Sigmoid colon (tissue), 7 donors: ENCODE data around the gene RAB1B. TPM values are rescaled to one million over a fixed set of nuclear protein-coding genes. Genes with fewer than 3 reads are reported as not detected.
A peak's percentile ranks its signal among the peaks of the same experiment; 100 is the strongest.

Experiments
- DNase-seq: peaks from one replicate; pipeline ENCODE4 v3.0.0-alpha.2; 2019
- H3K27ac ChIP-seq, 4 donors: fragments of 200-600 bp; sonication (generic); one replicate each; pipeline ENCODE4 v1.5.1; 2016 to 2019; ENCODE audit warnings: mild to moderate bottlenecking in 1 of 4
- H3K27me3 ChIP-seq, 3 donors: fragments of 200-600 bp; sonication (generic); one replicate each; pipeline ENCODE4 v1.5.1; 2019; ENCODE audit warnings: mild to moderate bottlenecking in 1 of 3
- H3K36me3 ChIP-seq, 4 donors: fragments of 200-600 bp; sonication (generic); one replicate each; pipeline ENCODE4 v1.5.1; 2016 to 2019
- H3K4me1 ChIP-seq, 4 donors: fragments of 200-600 bp; sonication (generic); one replicate each; pipeline ENCODE4 v1.5.1; 2017 to 2019
- H3K4me3 ChIP-seq, 4 donors: fragments of 200-600 bp; sonication (generic); one replicate each; pipeline ENCODE4 v1.5.1; 2017 to 2019; ENCODE audit warnings: mild to moderate bottlenecking in 2 of 4, moderate library complexity in 1 of 4
- H3K9me3 ChIP-seq, 4 donors: fragments of 200-600 bp in 3 of 4; sonication (generic) in 3 of 4; one replicate each; pipeline versions ENCODE4 v1.5.1 to v1.6.1; 2013 to 2019
- CTCF ChIP-seq, 4 experiments: fragments of 450-650 bp in 3 of 4; fragments of 200-600 bp in 1 of 4; IDR thresholded peaks; one replicate each; pipeline ENCODE4 v1.5.1; 2016 to 2019; ENCODE audit warnings: antibody characterized with exemption in 4 of 4, mild to moderate bottlenecking in 3 of 4, moderate library complexity in 2 of 4
- EP300 ChIP-seq, 4 donors: sonication (generic); formaldehyde crosslinking; IDR thresholded peaks; one replicate each; pipeline ENCODE4 v1.6.1; 2017; ENCODE audit warnings: antibody characterized with exemption in 4 of 4
- POLR2A ChIP-seq, 2 donors: fragments of 450-650 bp; IDR thresholded peaks; one replicate each; pipeline ENCODE4 v1.6.1; 2016; ENCODE audit warnings: antibody characterized with exemption in 2 of 2, mild to moderate bottlenecking in 2 of 2, moderate library complexity in 2 of 2
- POLR2AphosphoS5 ChIP-seq, 4 donors: sonication (generic); formaldehyde crosslinking; IDR thresholded peaks; one replicate each; pipeline ENCODE4 v1.6.1; 2017; ENCODE audit warnings: antibody characterized with exemption in 4 of 4
- WGBS, 2 donors: extraction: QIAGEN DNeasy Blood & Tissue Kit; methylation state at CpG; one replicate each; pipeline ENCODE4 v1.1.7; 2013; 5-methylcytosine and 5-hydroxymethylcytosine counted together
- intact Hi-C: fragments of 100-400 bp; cut with DNase I; formaldehyde crosslinking; loops from one replicate; pipeline ENCODE4 v1.15.1; 2023
- polyA plus RNA-seq, 3 donors: library from polyadenylated mRNA; stranded (reverse); fragments of 200-250 nt; gene quantifications; one replicate each; pipeline ENCODE4 v1.2.3, GENCODE V29; 2013
- total RNA-seq, 4 donors: library from RNA; depleted of rRNA; stranded (reverse); fragments of >200 nt; gene quantifications; one replicate each; pipeline ENCODE4 v1.1.0, GENCODE V29; 2016
- donor health status: healthy with polysubstance abuse.
- donor health status: Bipolar disorder and iron deficiency.
- donor health status: healthy.

Gene RAB1B
- total and polyA plus RNA-seq, 7 donors = 65.4 to 286 (median 93.7) TPM

- no peak for TF ChIP-seq POLR2A (IDR thresholded peaks at IDR 0.05)
- no peak for TF ChIP-seq EP300 (IDR thresholded peaks at IDR 0.05)
- TF ChIP-seq POLR2AphosphoS5 (IDR thresholded peaks at IDR 0.05) = no peak
- TF ChIP-seq CTCF (IDR thresholded peaks at IDR 0.05) = no peak
- Histone ChIP-seq H3K27ac (no peak overlapping the region), H3K4me1 (peaks cover 0 to 21% (median 16%) of the 10 kb centered on the region in 4 donors), H3K36me3 (peaks cover 11 to 64% (median 33%) of the 10 kb centered on the region in 4 donors), H3K27me3 (no peaks in the 10 kb centered on the region), H3K4me3 (no peak overlapping the region), H3K9me3 (no peaks in the 10 kb centered on the region)
- WGBS, 2 donors = 88 to 92% methylated on average over 8 of the region's 8 CpGs
- DNase-seq = no peak
- intact Hi-C loops = no loop called here
Measured at GRCh38 chr11:66264383-66264782, 4.1 kb upstream of the RAB1B start.

GRCh38 chr11:66264914-66265313, 3.5 kb upstream of the RAB1B start:
- Histone ChIP-seq H3K4me1 (peaks cover 0 to 26% (median 21%) of the 10 kb centered on the region in 4 donors), H3K4me3 (no peak overlapping the region), H3K27me3 (no peaks in the 10 kb centered on the region), H3K27ac (peak overlapping the region in 2 of 4 donors; percentile 96 to 97), H3K9me3 (no peaks in the 10 kb centered on the region), H3K36me3 (peaks cover 11 to 59% (median 32%) of the 10 kb centered on the region in 4 donors)
- whole genome bisulfite sequencing, 2 donors = 60 to 79% methylated on average over 12 of the region's 12 CpGs
- TF ChIP-seq EP300 (IDR thresholded peaks at IDR 0.05) (no peak), CTCF (IDR thresholded peaks at IDR 0.05) (no peak), POLR2AphosphoS5 (IDR thresholded peaks at IDR 0.05) (no peak), POLR2A (IDR thresholded peaks at IDR 0.05) (no peak)
- no peak for DNase-seq
- intact Hi-C loops = no loop called here

- TF ChIP-seq EP300 (IDR thresholded peaks at IDR 0.05) = no peak
- TF ChIP-seq CTCF (IDR thresholded peaks at IDR 0.05) = no peak
- TF ChIP-seq POLR2A (IDR thresholded peaks at IDR 0.05) = no peak
- no peak for TF ChIP-seq POLR2AphosphoS5 (IDR thresholded peaks at IDR 0.05)
- peak overlapping the region; percentile 96 to 99 (median 97) for H3K27ac ChIP-seq
Measured at GRCh38 chr11:66265531-66266377, 2.7 kb upstream of the RAB1B start.

GRCh38 chr11:66266378-66267038, 1.9 kb upstream of the RAB1B start:
- no peaks in the 10 kb centered on the region for H3K9me3 ChIP-seq
- WGBS, 2 donors = 82 to 86% methylated on average over 20 of the region's 20 CpGs
- H3K4me3 ChIP-seq = peak overlapping the region; percentile 73 to 94 (median 84)
- DNase-seq = no peak
- intact Hi-C loops = no loop called here
- H3K36me3 ChIP-seq = peaks cover 11 to 45% (median 27%) of the 10 kb centered on the region in 4 donors
- no peaks in the 10 kb centered on the region for H3K27me3 ChIP-seq
- H3K4me1 ChIP-seq = peaks cover 0 to 35% (median 30%) of the 10 kb centered on the region in 4 donors
- no peak for TF ChIP-seq EP300 (IDR thresholded peaks at IDR 0.05)
- TF ChIP-seq POLR2A (IDR thresholded peaks at IDR 0.05) = no peak
- no peak for TF ChIP-seq POLR2AphosphoS5 (IDR thresholded peaks at IDR 0.05)
- TF ChIP-seq CTCF (IDR thresholded peaks at IDR 0.05) = no peak
- peak overlapping the region; percentile 96 to 99 (median 97) for H3K27ac ChIP-seq

More at GRCh38 chr11:66265531-66266377, 2.7 kb upstream of the RAB1B start:
- intact Hi-C loops = no loop called here
- peaks cover 11 to 51% (median 30%) of the 10 kb centered on the region in 4 donors for H3K36me3 ChIP-seq
- WGBS, 2 donors = 93 to 95% methylated on average over 26 of the region's 26 CpGs
- peaks cover 0 to 35% (median 29%) of the 10 kb centered on the region in 4 donors for H3K4me1 ChIP-seq
- no peaks in the 10 kb centered on the region for H3K9me3 ChIP-seq
- peak; percentile 68 for DNase-seq
- no peaks in the 10 kb centered on the region for H3K27me3 ChIP-seq
- no peak overlapping the region for H3K4me3 ChIP-seq
